Body of pancreas (tissue), 4 donors: Measurements from ENCODE around the gene RNLS.

Experiments
- POLR2A ChIP-seq, 3 donors: fragments of 450-650 bp; IDR thresholded peaks; one replicate each; pipeline ENCODE4 v1.6.1; 2016; ENCODE audit warnings: antibody characterized with exemption in 3 of 3, mild to moderate bottlenecking in 2 of 3
- TF ChIP-seq, protein P1 (sequence below), 7 experiments: fragments of 450-650 bp in 4 of 7; fragments of 200-600 bp in 3 of 7; sonication (generic) in 3 of 7; IDR thresholded peaks; one replicate each; pipeline ENCODE4 v1.5.1; 2016 to 2019; ENCODE audit warnings: antibody characterized with exemption in 7 of 7

DNA sequence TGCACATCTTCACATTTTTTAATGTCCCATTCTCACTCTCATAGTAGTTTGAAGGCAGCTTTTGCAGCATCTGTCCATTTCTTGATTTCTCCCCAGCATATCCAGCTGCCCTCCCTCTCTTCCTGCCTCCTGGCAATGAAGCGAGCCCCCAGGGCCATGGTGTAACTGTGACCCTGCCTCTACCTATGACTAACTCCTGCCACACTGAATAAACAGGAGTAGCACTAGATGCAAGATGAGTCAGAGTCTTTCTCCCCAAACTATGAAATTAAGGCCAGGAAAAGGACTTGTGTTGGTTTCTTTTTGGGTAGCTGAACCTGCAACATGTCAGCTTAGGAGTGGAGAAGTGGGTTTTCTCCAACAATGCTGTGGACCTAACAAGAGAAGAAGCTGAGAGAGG, 329.0 kb downstream of the RNLS start:
- TF ChIP-seq, protein P1, sequence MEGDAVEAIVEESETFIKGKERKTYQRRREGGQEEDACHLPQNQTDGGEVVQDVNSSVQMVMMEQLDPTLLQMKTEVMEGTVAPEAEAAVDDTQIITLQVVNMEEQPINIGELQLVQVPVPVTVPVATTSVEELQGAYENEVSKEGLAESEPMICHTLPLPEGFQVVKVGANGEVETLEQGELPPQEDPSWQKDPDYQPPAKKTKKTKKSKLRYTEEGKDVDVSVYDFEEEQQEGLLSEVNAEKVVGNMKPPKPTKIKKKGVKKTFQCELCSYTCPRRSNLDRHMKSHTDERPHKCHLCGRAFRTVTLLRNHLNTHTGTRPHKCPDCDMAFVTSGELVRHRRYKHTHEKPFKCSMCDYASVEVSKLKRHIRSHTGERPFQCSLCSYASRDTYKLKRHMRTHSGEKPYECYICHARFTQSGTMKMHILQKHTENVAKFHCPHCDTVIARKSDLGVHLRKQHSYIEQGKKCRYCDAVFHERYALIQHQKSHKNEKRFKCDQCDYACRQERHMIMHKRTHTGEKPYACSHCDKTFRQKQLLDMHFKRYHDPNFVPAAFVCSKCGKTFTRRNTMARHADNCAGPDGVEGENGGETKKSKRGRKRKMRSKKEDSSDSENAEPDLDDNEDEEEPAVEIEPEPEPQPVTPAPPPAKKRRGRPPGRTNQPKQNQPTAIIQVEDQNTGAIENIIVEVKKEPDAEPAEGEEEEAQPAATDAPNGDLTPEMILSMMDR (IDR thresholded peaks at IDR 0.05) = no peak
- TF ChIP-seq POLR2A (IDR thresholded peaks at IDR 0.05) = no peak
